Suprapubic skin (tissue), 3 donors: ENCODE measurements around the gene TGDS.

Experiments used
- CTCF ChIP-seq, 2 donors: fragments of 200-600 bp in 1 of 2; fragments of 450-650 bp in 1 of 2; sonication (generic) in 1 of 2; IDR thresholded peaks; one replicate each; pipeline ENCODE4 v1.5.1; 2016 to 2019; ENCODE audit warnings: antibody characterized with exemption in 2 of 2, mild to moderate bottlenecking in 1 of 2, moderate library complexity in 1 of 2
- EP300 ChIP-seq: sonication (generic); formaldehyde crosslinking; IDR thresholded peaks from one replicate; pipeline ENCODE4 v1.6.1; 2017; ENCODE audit warnings: antibody characterized with exemption
- POLR2A ChIP-seq, 2 donors: fragments of 450-650 bp; IDR thresholded peaks; one replicate each; pipeline ENCODE4 v1.6.1; 2017; ENCODE audit warnings: antibody characterized with exemption in 2 of 2, mild to moderate bottlenecking in 2 of 2, moderate library complexity in 2 of 2

GRCh38 chr13:94525781-94526180, 70.2 kb downstream of the TGDS start:
- TF ChIP-seq CTCF (IDR thresholded peaks at IDR 0.05) = no peak
- no peak for TF ChIP-seq EP300
- no peak for TF ChIP-seq POLR2A (IDR thresholded peaks at IDR 0.05)
